Stimulated activated naive CD8-positive, alpha-beta T cell treated with anti-CD3 and anti-CD28 coated beads, Interleukin-15, Interleukin-2, amounts not matched to agents 100 ng/mL and 50 ng/mL, for 24 hours (primary cell): ENCODE results near the gene PLEK2.
"Not testable (repeated sequence)": the region's sequence is repeated elsewhere in the genome, so short reads cannot be mapped to it uniquely, and the experiment has no call there.

Source experiments
- H3K27ac Mint-ChIP-seq: one replicate; pipeline ENCODE4 v1.8.0; 2021; ENCODE audit warnings: mild to moderate bottlenecking, mixed read lengths
- H3K27me3 Mint-ChIP-seq: one replicate; pipeline ENCODE4 v1.8.0; 2021; ENCODE audit warnings: mixed read lengths
- H3K36me3 Mint-ChIP-seq: one replicate; pipeline ENCODE4 v1.8.0; 2021; ENCODE audit warnings: low read depth, mixed read lengths
- H3K4me1 Mint-ChIP-seq: one replicate; pipeline ENCODE4 v1.8.0; 2021; ENCODE audit warnings: low read depth, mixed read lengths
- H3K4me3 Mint-ChIP-seq: one replicate; pipeline ENCODE4 v1.8.0; 2021; ENCODE audit warnings: mild to moderate bottlenecking, mixed read lengths
- H3K9me3 Mint-ChIP-seq: one replicate; pipeline ENCODE4 v1.8.0; 2021; ENCODE audit warnings: mixed read lengths

Gene PLEK2

GRCh38 chr14:67411820-67412421, at the start of gene PLEK2:
Gene PLEK2, minus strand, starts transcription at chr14:67412165. Its CDS starts 106 bp downstream, at chr14:67412059.
- no peaks in the 10 kb centered on the region for H3K36me3 Mint-ChIP-seq

GRCh38 chr14:67461341-67461985, 49.5 kb upstream of the PLEK2 start:
- H3K4me3 Mint-ChIP-seq: no peak overlapping the region
- H3K9me3 Mint-ChIP-seq: no peaks in the 10 kb centered on the region
- no peaks in the 10 kb centered on the region for H3K36me3 Mint-ChIP-seq
- no peak overlapping the region for H3K27ac Mint-ChIP-seq
- H3K27me3 Mint-ChIP-seq: no peaks in the 10 kb centered on the region
- peaks cover 14% of the 10 kb centered on the region for H3K4me1 Mint-ChIP-seq

More at GRCh38 chr14:67411820-67412421, at the start of gene PLEK2:
- Mint-ChIP-seq H3K27me3 (peaks cover 16% of the 10 kb centered on the region), H3K4me3 (peak within 1 kb of the TSS; percentile 45), H3K9me3 (no peaks in the 10 kb centered on the region), H3K27ac (no peak within 1 kb of the TSS), H3K4me1 (peaks cover 21% of the 10 kb centered on the region)

GRCh38 chr14:67459336-67459735, 47.4 kb upstream of the PLEK2 start:
- no peaks in the 10 kb centered on the region for H3K9me3 Mint-ChIP-seq
- peaks cover 3% of the 10 kb centered on the region for H3K27me3 Mint-ChIP-seq
- no peaks in the 10 kb centered on the region for H3K36me3 Mint-ChIP-seq
- peaks cover 10% of the 10 kb centered on the region for H3K4me1 Mint-ChIP-seq
- no peak overlapping the region for H3K27ac Mint-ChIP-seq
- no peak overlapping the region for H3K4me3 Mint-ChIP-seq

- no peak overlapping the region for H3K4me3 Mint-ChIP-seq
- peaks cover 3% of the 10 kb centered on the region for H3K27me3 Mint-ChIP-seq
- no peaks in the 10 kb centered on the region for H3K9me3 Mint-ChIP-seq
- no peaks in the 10 kb centered on the region for H3K36me3 Mint-ChIP-seq
- no peak overlapping the region for H3K27ac Mint-ChIP-seq
- H3K4me1 Mint-ChIP-seq: peaks cover 3% of the 10 kb centered on the region
Observed at GRCh38 chr14:67457782-67458181, 45.8 kb upstream of the PLEK2 start.

GRCh38 chr14:67456732-67457131, 44.8 kb upstream of the PLEK2 start:
- Mint-ChIP-seq H3K4me3 (no peak overlapping the region), H3K4me1 (peaks cover 3% of the 10 kb centered on the region), H3K27me3 (peaks cover 3% of the 10 kb centered on the region), H3K36me3 (no peaks in the 10 kb centered on the region), H3K9me3 (no peaks in the 10 kb centered on the region), H3K27ac (no peak overlapping the region)

GRCh38 chr14:67453575-67454300, 41.8 kb upstream of the PLEK2 start:
- Mint-ChIP-seq H3K9me3 (peaks cover 7% of the 10 kb centered on the region), H3K27ac (no peak overlapping the region), H3K4me1 (peaks cover 3% of the 10 kb centered on the region), H3K36me3 (peaks cover 5% of the 10 kb centered on the region), H3K27me3 (peaks cover 7% of the 10 kb centered on the region), H3K4me3 (no peak overlapping the region)

GRCh38 chr14:67451667-67452066, 39.7 kb upstream of the PLEK2 start:
- not testable (repeated sequence) for H3K9me3 Mint-ChIP-seq, H3K27me3 Mint-ChIP-seq, H3K27ac Mint-ChIP-seq, H3K4me1 Mint-ChIP-seq, H3K4me3 Mint-ChIP-seq, H3K36me3 Mint-ChIP-seq

GRCh38 chr14:67449096-67449495, 37.1 kb upstream of the PLEK2 start:
- peaks cover 5% of the 10 kb centered on the region for H3K36me3 Mint-ChIP-seq

GRCh38 chr14:67447033-67447381, 35.0 kb upstream of the PLEK2 start:
- Mint-ChIP-seq H3K4me1 (no peaks in the 10 kb centered on the region), H3K27me3 (peaks cover 8% of the 10 kb centered on the region), H3K36me3 (peaks cover 5% of the 10 kb centered on the region), H3K27ac (no peak overlapping the region), H3K9me3 (peaks cover 7% of the 10 kb centered on the region), H3K4me3 (no peak overlapping the region)

More at GRCh38 chr14:67449096-67449495, 37.1 kb upstream of the PLEK2 start:
- Mint-ChIP-seq H3K27ac (no peak overlapping the region), H3K4me1 (no peaks in the 10 kb centered on the region), H3K4me3 (no peak overlapping the region), H3K9me3 (peaks cover 7% of the 10 kb centered on the region), H3K27me3 (peaks cover 4% of the 10 kb centered on the region)

GRCh38 chr14:67446371-67447032, 34.5 kb upstream of the PLEK2 start:
- H3K27ac Mint-ChIP-seq: no peak overlapping the region
- no peaks in the 10 kb centered on the region for H3K4me1 Mint-ChIP-seq
- H3K4me3 Mint-ChIP-seq: no peak overlapping the region
- peaks cover 5% of the 10 kb centered on the region for H3K27me3 Mint-ChIP-seq
- peaks cover 5% of the 10 kb centered on the region for H3K36me3 Mint-ChIP-seq
- peaks cover 7% of the 10 kb centered on the region for H3K9me3 Mint-ChIP-seq

- Mint-ChIP-seq H3K9me3 (no peaks in the 10 kb centered on the region), H3K36me3 (no peaks in the 10 kb centered on the region), H3K4me3 (no peak overlapping the region), H3K27me3 (peaks cover 4% of the 10 kb centered on the region), H3K27ac (no peak overlapping the region), H3K4me1 (no peaks in the 10 kb centered on the region)
Observed at GRCh38 chr14:67444395-67444794, 32.4 kb upstream of the PLEK2 start.

GRCh38 chr14:67442139-67442906, 30.4 kb upstream of the PLEK2 start:
- Mint-ChIP-seq H3K36me3 (no peaks in the 10 kb centered on the region), H3K27ac (no peak overlapping the region), H3K4me1 (no peaks in the 10 kb centered on the region), H3K4me3 (no peak overlapping the region), H3K27me3 (peaks cover 4% of the 10 kb centered on the region), H3K9me3 (no peaks in the 10 kb centered on the region)

- no peaks in the 10 kb centered on the region for H3K4me1 Mint-ChIP-seq
- H3K36me3 Mint-ChIP-seq: no peaks in the 10 kb centered on the region
- H3K27ac Mint-ChIP-seq: no peak overlapping the region
- H3K27me3 Mint-ChIP-seq: peaks cover 4% of the 10 kb centered on the region
- no peak overlapping the region for H3K4me3 Mint-ChIP-seq
- no peaks in the 10 kb centered on the region for H3K9me3 Mint-ChIP-seq
Observed at GRCh38 chr14:67441672-67442071, 29.7 kb upstream of the PLEK2 start.

GRCh38 chr14:67441256-67441655, 29.3 kb upstream of the PLEK2 start:
- Mint-ChIP-seq H3K27me3 (peaks cover 4% of the 10 kb centered on the region), H3K4me3 (no peak overlapping the region), H3K9me3 (no peaks in the 10 kb centered on the region), H3K27ac (no peak overlapping the region), H3K4me1 (no peaks in the 10 kb centered on the region), H3K36me3 (no peaks in the 10 kb centered on the region)
